Activated T-cell treated with anti-CD3 and anti-CD28 coated beads, Interleukin-2, amount 50 U/mL, for 72 hours (primary cell): ENCODE results near the gene FAM117A. TPM values are rescaled to one million over a fixed set of nuclear protein-coding genes. Genes with fewer than 3 reads are reported as not detected.
"Not testable (repeated sequence)": the region's sequence is repeated elsewhere in the genome, so short reads cannot be mapped to it uniquely, and the experiment has no call there.

Experiments used
- ATAC-seq, 2 donors: fragments of 150-1000 bp; cut with Tn5 transposase; replicated peaks in 1 of 2; 2 replicates each; pipeline ENCODE4 v1.10.0; 2021; ENCODE audit warnings: moderate library complexity in 2 of 2, mild to moderate bottlenecking in 1 of 2
- DNase-seq, 2 donors: peaks; one replicate each; pipeline ENCODE4 v3.0.0; 2021 to 2022; ENCODE audit warnings: mixed read lengths in 1 of 2
- H3K27ac Mint-ChIP-seq: one replicate; pipeline ENCODE4 v1.8.0; 2022; ENCODE audit warnings: mild to moderate bottlenecking, moderate library complexity, mixed read lengths
- H3K27me3 Mint-ChIP-seq: one replicate; pipeline ENCODE4 v1.8.0; 2022; ENCODE audit warnings: low read depth, mixed read lengths
- H3K36me3 Mint-ChIP-seq, 2 donors: one replicate each; pipeline ENCODE4 v1.8.0; 2022; ENCODE audit warnings: mixed read lengths in 2 of 2, mild to moderate bottlenecking in 1 of 2; ENCODE audit not compliant: insufficient read depth in 2 of 2
- H3K4me1 Mint-ChIP-seq: one replicate; pipeline ENCODE4 v1.8.0; 2022; ENCODE audit warnings: low read depth, mixed read lengths
- H3K4me3 Mint-ChIP-seq, 2 donors: one replicate each; pipeline ENCODE4 v1.8.0; 2022; ENCODE audit warnings: mild to moderate bottlenecking in 2 of 2, mixed read lengths in 2 of 2, moderate library complexity in 2 of 2
- H3K9me3 Mint-ChIP-seq, 2 donors: one replicate each; pipeline ENCODE4 v1.8.0; 2022; ENCODE audit warnings: mixed read lengths in 2 of 2
- total RNA-seq, 2 donors: library from RNA; stranded (reverse); gene quantifications; one replicate each; pipeline ENCODE4 v1.2.3, GENCODE V29; 2022

The FAM117A gene
- total RNA-seq, 2 donors from 2014 or later = 19.5 to 29.3 TPM

GRCh38 chr17:49688848-49689247 lies 75.1 kb downstream of the FAM117A start:
- Mint-ChIP-seq H3K27me3 (no peaks in the 10 kb centered on the region), H3K36me3 (peaks cover 3 to 5% of the 10 kb centered on the region in 2 donors), H3K4me1 (peaks cover 38% of the 10 kb centered on the region), H3K9me3 (peaks cover 0 to 1% of the 10 kb centered on the region in 2 donors), H3K27ac (peak overlapping the region; percentile 29), H3K4me3 (peak overlapping the region; percentile 6)
- no peak for DNase-seq
- no peak for ATAC-seq

- Mint-ChIP-seq H3K36me3 (peaks cover 3 to 5% of the 10 kb centered on the region in 2 donors), H3K27me3 (no peaks in the 10 kb centered on the region), H3K9me3 (peaks cover 0 to 1% of the 10 kb centered on the region in 2 donors), H3K27ac (peak overlapping the region; percentile 93), H3K4me1 (peaks cover 38% of the 10 kb centered on the region), H3K4me3 (peak overlapping the region; percentile 54 to 70)
- ATAC-seq (peak; percentile 57 to 69), DNase-seq (no peak)
Observed at GRCh38 chr17:49687878-49688491, 75.9 kb downstream of the FAM117A start.

- Mint-ChIP-seq H3K27ac (no peak overlapping the region), H3K27me3 (no peaks in the 10 kb centered on the region), H3K4me1 (peaks cover 18% of the 10 kb centered on the region), H3K36me3 (peaks cover 2 to 5% of the 10 kb centered on the region in 2 donors), H3K4me3 (no peak overlapping the region), H3K9me3 (peaks cover 1 to 2% of the 10 kb centered on the region in 2 donors)
- ATAC-seq = no peak
- DNase-seq = no peak
Observed at GRCh38 chr17:49681106-49681979, 82.6 kb downstream of the FAM117A start.

GRCh38 chr17:49680314-49680713 lies 83.6 kb downstream of the FAM117A start:
- H3K9me3 Mint-ChIP-seq = peaks cover 1 to 2% of the 10 kb centered on the region in 2 donors
- H3K27ac Mint-ChIP-seq = no peak overlapping the region
- H3K36me3 Mint-ChIP-seq = peaks cover 2 to 7% of the 10 kb centered on the region in 2 donors
- ATAC-seq (no peak), DNase-seq (no peak)
- peaks cover 28% of the 10 kb centered on the region for H3K4me1 Mint-ChIP-seq
- no peak overlapping the region for H3K4me3 Mint-ChIP-seq
- no peaks in the 10 kb centered on the region for H3K27me3 Mint-ChIP-seq

- H3K9me3 Mint-ChIP-seq = peaks cover 1 to 2% of the 10 kb centered on the region in 2 donors
- H3K27ac Mint-ChIP-seq = peak within 1 kb of the TSS; percentile 88
- H3K36me3 Mint-ChIP-seq = peaks cover 8 to 10% of the 10 kb centered on the region in 2 donors
- no peaks in the 10 kb centered on the region for H3K27me3 Mint-ChIP-seq
- DNase-seq (peak; percentile 99), ATAC-seq (peak; percentile 96 to 97)
- H3K4me3 Mint-ChIP-seq = peak within 1 kb of the TSS; percentile 74 to 86
- H3K4me1 Mint-ChIP-seq = peaks cover 46% of the 10 kb centered on the region
Observed at GRCh38 chr17:49677933-49678847, 85.7 kb downstream of the FAM117A start, which contains the start of gene SPOP. SPOP (minus strand) TSS chr17:49678097; CDS start chr17:49622810, 55,287 bp downstream.

GRCh38 chr17:49677134-49677932 lies 86.6 kb downstream of the FAM117A start:
- Mint-ChIP-seq H3K27me3 (no peaks in the 10 kb centered on the region), H3K36me3 (peaks cover 8 to 12% of the 10 kb centered on the region in 2 donors), H3K4me3 (peak overlapping the region; percentile 74 to 86), H3K4me1 (peaks cover 52% of the 10 kb centered on the region), H3K27ac (peak overlapping the region; percentile 88), H3K9me3 (peaks cover 1 to 2% of the 10 kb centered on the region in 2 donors)
- DNase-seq (peak; percentile 96 to 97), ATAC-seq (peak; percentile 66 to 67)

GRCh38 chr17:49676276-49676868 lies 87.6 kb downstream of the FAM117A start:
- peaks cover 1 to 2% of the 10 kb centered on the region in 2 donors for H3K9me3 Mint-ChIP-seq
- H3K27me3 Mint-ChIP-seq = no peaks in the 10 kb centered on the region
- no peak for ATAC-seq
- peak overlapping the region; percentile 88 for H3K27ac Mint-ChIP-seq
- H3K36me3 Mint-ChIP-seq = peaks cover 8 to 12% of the 10 kb centered on the region in 2 donors
- H3K4me3 Mint-ChIP-seq = peak overlapping the region; percentile 74 to 86
- no peak for DNase-seq
- H3K4me1 Mint-ChIP-seq = peaks cover 61% of the 10 kb centered on the region

GRCh38 chr17:49674507-49674906 lies 89.4 kb downstream of the FAM117A start:
- Mint-ChIP-seq H3K27ac (peak overlapping the region; percentile 88), H3K27me3 (no peaks in the 10 kb centered on the region), H3K4me1 (peaks cover 79% of the 10 kb centered on the region), H3K9me3 (peaks cover 1 to 2% of the 10 kb centered on the region in 2 donors), H3K4me3 (peak overlapping the region; percentile 34 to 74), H3K36me3 (peaks cover 8 to 12% of the 10 kb centered on the region in 2 donors)
- no peak for ATAC-seq
- DNase-seq = no peak

GRCh38 chr17:49673679-49674078 lies 90.3 kb downstream of the FAM117A start:
- not testable (repeated sequence) for ATAC-seq, H3K27me3 Mint-ChIP-seq, DNase-seq, H3K9me3 Mint-ChIP-seq, H3K27ac Mint-ChIP-seq, H3K4me3 Mint-ChIP-seq
- H3K36me3 Mint-ChIP-seq = peaks cover 8 to 12% of the 10 kb centered on the region in 2 donors
- peaks cover 79% of the 10 kb centered on the region for H3K4me1 Mint-ChIP-seq

GRCh38 chr17:49670641-49671040 lies 93.3 kb downstream of the FAM117A start:
- ATAC-seq = no peak
- H3K9me3 Mint-ChIP-seq = no peaks in the 10 kb centered on the region
- no peaks in the 10 kb centered on the region for H3K27me3 Mint-ChIP-seq
- peaks cover 69% of the 10 kb centered on the region for H3K4me1 Mint-ChIP-seq
- H3K36me3 Mint-ChIP-seq = peaks cover 6 to 13% of the 10 kb centered on the region in 2 donors
- no peak overlapping the region for H3K27ac Mint-ChIP-seq
- no peak overlapping the region for H3K4me3 Mint-ChIP-seq
- DNase-seq = no peak

- ATAC-seq = no peak
- H3K9me3 Mint-ChIP-seq = no peaks in the 10 kb centered on the region
- no peak overlapping the region for H3K27ac Mint-ChIP-seq
- peaks cover 65% of the 10 kb centered on the region for H3K4me1 Mint-ChIP-seq
- no peak overlapping the region for H3K4me3 Mint-ChIP-seq
- DNase-seq = no peak
- H3K27me3 Mint-ChIP-seq = no peaks in the 10 kb centered on the region
- peaks cover 3 to 11% of the 10 kb centered on the region in 2 donors for H3K36me3 Mint-ChIP-seq
Observed at GRCh38 chr17:49670002-49670401, 93.9 kb downstream of the FAM117A start.
